Measurements from ENCODE around the gene ARF1.

ARF1 gene

GRCh38 chr1:228038387-228039005 is 44.0 kb upstream of the ARF1 start:
- H3K4me3 ChIP-seq (ENCODE audit: low read depth, low read length), result no peak overlapping the region

GRCh38 chr1:228039006-228039903 is 43.3 kb upstream of the ARF1 start:
- TF ChIP-seq CTCF (IDR thresholded peaks at IDR 0.05; ENCODE audit: low read depth, low read length, missing control alignments), result no peak
- no peak overlapping the region for H3K4me3 ChIP-seq (ENCODE audit: low read depth, low read length)
- no peak for DNase-seq (ENCODE audit: low read depth)

More at GRCh38 chr1:228038387-228039005, 44.0 kb upstream of the ARF1 start:
- no peak for DNase-seq (ENCODE audit: low read depth)
- TF ChIP-seq CTCF (IDR thresholded peaks at IDR 0.05; ENCODE audit: low read depth, low read length, missing control alignments), result no peak

GRCh38 chr1:228039986-228040385 is 42.5 kb upstream of the ARF1 start:
- H3K4me3 ChIP-seq (ENCODE audit: low read depth, low read length), result no peak overlapping the region
- no peak for TF ChIP-seq CTCF (IDR thresholded peaks at IDR 0.05; ENCODE audit: low read depth, low read length, missing control alignments)
- DNase-seq (ENCODE audit: low read depth), result no peak

- no peak for TF ChIP-seq CTCF (IDR thresholded peaks at IDR 0.05; ENCODE audit: low read depth, low read length, missing control alignments)
- DNase-seq (ENCODE audit: low read depth), result no peak
- no peak overlapping the region for H3K4me3 ChIP-seq (ENCODE audit: low read depth, low read length)
Measured at GRCh38 chr1:228041316-228041715, 41.2 kb upstream of the ARF1 start.

GRCh38 chr1:228042508-228042907 is 40.0 kb upstream of the ARF1 start:
- no peak for DNase-seq (ENCODE audit: low read depth)
- H3K4me3 ChIP-seq (ENCODE audit: low read depth, low read length), result no peak overlapping the region
- TF ChIP-seq CTCF (IDR thresholded peaks at IDR 0.05; ENCODE audit: low read depth, low read length, missing control alignments), result no peak

- no peak for TF ChIP-seq CTCF (IDR thresholded peaks at IDR 0.05; ENCODE audit: low read depth, low read length, missing control alignments)
- DNase-seq (ENCODE audit: low read depth), result no peak
- no peak overlapping the region for H3K4me3 ChIP-seq (ENCODE audit: low read depth, low read length)
Measured at GRCh38 chr1:228043281-228043848, 39.1 kb upstream of the ARF1 start.
